ENCODE measurements around the gene EWSR1.

GRCh38 chr22:29269230-29269604, 1.1 kb downstream of the EWSR1 start:
- TF ChIP-seq POLR2A (IDR thresholded peaks at IDR 0.05): no peak
- TF ChIP-seq, protein P1, sequence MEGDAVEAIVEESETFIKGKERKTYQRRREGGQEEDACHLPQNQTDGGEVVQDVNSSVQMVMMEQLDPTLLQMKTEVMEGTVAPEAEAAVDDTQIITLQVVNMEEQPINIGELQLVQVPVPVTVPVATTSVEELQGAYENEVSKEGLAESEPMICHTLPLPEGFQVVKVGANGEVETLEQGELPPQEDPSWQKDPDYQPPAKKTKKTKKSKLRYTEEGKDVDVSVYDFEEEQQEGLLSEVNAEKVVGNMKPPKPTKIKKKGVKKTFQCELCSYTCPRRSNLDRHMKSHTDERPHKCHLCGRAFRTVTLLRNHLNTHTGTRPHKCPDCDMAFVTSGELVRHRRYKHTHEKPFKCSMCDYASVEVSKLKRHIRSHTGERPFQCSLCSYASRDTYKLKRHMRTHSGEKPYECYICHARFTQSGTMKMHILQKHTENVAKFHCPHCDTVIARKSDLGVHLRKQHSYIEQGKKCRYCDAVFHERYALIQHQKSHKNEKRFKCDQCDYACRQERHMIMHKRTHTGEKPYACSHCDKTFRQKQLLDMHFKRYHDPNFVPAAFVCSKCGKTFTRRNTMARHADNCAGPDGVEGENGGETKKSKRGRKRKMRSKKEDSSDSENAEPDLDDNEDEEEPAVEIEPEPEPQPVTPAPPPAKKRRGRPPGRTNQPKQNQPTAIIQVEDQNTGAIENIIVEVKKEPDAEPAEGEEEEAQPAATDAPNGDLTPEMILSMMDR (IDR thresholded peaks at IDR 0.05): no peak
